DMS153 (cell line): ENCODE measurements around the gene AKAP13.
"Not testable (repeated sequence)": the region's sequence is repeated elsewhere in the genome, so short reads cannot be mapped to it uniquely, and the experiment has no call there.

Experiments used
- DNase-seq: peaks from one replicate; lab custom pipeline; 2025; lab: John Stamatoyannopoulos, UW

The AKAP13 gene, protein sequence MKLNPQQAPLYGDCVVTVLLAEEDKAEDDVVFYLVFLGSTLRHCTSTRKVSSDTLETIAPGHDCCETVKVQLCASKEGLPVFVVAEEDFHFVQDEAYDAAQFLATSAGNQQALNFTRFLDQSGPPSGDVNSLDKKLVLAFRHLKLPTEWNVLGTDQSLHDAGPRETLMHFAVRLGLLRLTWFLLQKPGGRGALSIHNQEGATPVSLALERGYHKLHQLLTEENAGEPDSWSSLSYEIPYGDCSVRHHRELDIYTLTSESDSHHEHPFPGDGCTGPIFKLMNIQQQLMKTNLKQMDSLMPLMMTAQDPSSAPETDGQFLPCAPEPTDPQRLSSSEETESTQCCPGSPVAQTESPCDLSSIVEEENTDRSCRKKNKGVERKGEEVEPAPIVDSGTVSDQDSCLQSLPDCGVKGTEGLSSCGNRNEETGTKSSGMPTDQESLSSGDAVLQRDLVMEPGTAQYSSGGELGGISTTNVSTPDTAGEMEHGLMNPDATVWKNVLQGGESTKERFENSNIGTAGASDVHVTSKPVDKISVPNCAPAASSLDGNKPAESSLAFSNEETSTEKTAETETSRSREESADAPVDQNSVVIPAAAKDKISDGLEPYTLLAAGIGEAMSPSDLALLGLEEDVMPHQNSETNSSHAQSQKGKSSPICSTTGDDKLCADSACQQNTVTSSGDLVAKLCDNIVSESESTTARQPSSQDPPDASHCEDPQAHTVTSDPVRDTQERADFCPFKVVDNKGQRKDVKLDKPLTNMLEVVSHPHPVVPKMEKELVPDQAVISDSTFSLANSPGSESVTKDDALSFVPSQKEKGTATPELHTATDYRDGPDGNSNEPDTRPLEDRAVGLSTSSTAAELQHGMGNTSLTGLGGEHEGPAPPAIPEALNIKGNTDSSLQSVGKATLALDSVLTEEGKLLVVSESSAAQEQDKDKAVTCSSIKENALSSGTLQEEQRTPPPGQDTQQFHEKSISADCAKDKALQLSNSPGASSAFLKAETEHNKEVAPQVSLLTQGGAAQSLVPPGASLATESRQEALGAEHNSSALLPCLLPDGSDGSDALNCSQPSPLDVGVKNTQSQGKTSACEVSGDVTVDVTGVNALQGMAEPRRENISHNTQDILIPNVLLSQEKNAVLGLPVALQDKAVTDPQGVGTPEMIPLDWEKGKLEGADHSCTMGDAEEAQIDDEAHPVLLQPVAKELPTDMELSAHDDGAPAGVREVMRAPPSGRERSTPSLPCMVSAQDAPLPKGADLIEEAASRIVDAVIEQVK (N-terminal part only)

DNA sequence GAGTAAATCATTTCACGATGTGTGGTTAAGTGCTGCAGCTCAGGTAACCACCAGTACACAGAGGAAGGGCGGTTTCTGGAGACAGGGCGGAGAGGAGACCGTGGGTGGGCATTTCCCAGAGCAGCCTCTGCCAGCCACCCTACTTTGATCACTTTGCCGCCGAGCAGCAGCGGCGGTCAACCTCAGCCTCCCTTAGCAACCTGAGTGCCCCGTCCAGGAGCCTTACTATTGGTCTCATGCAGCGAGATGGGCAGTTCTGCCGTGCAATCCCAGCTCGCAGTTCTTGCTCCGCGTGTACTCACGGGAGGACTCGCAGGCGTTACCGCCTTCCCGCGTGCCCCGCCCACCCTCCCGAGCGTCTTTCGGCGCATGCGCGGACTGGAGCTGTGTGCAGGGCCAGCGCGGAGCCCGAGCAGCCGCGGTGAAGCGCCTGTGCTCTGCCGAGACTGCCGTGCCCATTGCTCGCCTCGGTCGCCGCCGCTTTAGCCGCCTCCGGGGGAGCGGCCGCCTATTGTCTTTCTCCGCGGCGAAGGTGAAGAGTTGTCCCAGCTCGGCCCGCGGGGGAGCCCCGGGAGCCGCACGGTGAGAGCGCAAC lies at the start of gene AKAP13:
Gene AKAP13 (plus strand): TSS at position 387 of the 595 bp plus-strand sequence. CDS start 105,118 bp downstream, outside the sequence.
- DNase-seq = peak; percentile 91

DNA sequence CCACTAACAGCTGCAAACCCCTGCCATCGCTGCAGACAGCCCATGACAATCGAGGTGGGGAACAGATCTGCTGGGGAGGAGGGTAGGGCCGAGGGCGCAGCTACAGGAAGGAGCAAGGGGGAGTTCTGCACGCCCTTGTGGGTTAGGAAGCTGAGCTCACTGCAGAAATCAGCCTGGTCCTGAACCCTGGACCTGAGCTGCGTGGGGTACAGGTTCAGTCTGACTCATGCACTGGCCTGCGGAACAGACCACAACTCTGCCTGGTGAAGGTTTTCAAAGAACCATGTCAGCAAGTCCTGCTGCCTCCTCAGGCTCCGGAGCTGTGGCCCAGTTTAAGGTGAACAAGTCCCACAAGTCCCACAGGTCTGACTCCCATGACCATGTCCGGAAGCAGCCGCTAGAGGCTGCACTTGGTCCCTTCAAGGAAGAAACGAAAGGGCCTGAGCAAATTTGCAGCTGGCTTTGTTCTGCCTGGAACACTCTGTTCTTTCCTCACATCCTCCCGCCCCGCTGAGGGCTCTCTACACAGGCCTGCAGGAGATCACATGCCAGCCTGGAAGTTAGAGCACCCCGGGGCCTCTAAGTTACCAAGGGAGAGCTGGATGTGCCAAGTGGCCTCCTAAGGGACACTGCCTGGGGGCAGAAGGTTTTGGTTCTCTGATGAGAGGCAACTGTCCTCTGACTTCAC lies 49.4 kb upstream of the AKAP13 start:
- peak; percentile 62 for DNase-seq

DNA sequence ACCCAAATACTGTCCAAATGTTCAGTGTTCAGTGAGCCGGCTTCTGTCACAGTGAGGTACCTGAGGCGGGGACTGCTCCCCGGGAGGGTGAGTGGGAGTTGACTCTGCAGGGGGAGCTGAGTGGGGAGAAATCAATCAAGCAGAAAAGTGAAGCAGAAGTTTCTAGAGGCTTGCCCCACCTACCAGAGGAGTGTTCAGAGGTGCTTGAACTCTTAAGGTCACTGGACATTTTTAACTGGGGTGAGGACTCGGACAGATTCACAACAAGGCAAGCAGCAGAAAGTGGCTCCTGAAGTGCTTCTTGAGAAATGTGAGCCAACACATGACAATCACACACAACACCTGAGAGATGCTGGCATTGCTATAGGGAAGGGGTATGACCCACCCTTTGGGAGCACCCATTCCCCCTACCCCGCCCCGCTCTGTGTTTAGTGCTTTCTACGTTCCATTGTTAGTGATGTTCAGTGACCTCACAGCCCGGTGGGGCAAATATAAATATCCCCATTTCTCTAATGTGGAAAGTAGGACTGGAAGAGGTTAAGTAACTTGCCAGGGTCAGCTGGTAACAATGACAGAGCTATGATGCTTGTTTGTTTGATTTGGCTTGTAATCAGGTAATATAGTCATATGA lies 48.6 kb upstream of the AKAP13 start:
- no peak for DNase-seq

DNA sequence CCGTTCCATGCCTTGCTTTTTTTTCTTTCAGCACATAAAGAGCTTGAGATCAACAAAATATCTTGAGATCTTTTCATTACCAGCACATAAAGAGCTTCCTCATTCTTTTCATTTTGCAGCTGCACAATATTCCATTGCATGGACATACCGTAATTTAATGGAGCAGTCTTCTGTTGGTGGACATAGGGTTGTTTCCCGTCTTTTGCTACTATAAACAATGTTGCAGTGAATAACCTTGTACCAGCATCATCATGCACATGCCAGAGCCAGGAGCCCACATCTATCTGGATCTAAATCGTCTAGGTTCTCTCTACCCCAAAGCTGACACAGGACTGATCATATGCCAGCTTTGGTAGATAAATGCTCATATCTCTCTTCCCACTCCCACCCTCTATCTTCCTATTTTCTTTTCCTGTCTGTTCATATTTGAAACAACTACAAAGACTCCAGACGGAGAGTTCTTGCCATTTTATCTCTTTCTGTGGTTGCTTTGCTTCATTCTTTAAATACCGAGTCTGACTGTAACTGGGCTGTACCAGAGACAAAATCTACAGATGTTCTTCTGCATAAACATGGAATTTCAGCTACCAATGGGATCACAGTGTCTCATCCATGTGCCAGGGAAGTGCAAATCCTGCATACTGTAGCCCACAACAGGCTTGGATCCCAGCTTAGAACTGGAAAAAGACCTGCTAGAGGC lies 47.1 kb upstream of the AKAP13 start:
- DNase-seq = no peak

DNA sequence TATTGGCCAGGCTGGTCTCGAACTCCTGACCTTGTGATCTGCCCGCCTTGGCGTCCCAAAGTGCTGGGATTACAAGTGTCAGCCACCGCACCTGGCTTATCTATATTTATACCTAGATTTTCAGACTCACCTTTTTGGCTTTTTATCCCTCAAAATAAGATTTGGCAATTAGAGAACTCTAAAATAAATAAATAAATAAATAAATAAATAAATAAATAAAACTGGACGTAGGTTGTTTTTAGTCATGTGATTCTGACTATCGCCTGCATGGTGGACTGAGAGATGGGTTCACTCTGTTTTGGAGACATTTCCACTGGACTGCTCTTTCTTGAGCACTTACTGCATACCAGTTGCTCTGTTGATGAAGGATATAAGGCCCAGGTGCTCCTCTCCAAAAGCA lies 46.2 kb upstream of the AKAP13 start:
- DNase-seq = no peak

DNA sequence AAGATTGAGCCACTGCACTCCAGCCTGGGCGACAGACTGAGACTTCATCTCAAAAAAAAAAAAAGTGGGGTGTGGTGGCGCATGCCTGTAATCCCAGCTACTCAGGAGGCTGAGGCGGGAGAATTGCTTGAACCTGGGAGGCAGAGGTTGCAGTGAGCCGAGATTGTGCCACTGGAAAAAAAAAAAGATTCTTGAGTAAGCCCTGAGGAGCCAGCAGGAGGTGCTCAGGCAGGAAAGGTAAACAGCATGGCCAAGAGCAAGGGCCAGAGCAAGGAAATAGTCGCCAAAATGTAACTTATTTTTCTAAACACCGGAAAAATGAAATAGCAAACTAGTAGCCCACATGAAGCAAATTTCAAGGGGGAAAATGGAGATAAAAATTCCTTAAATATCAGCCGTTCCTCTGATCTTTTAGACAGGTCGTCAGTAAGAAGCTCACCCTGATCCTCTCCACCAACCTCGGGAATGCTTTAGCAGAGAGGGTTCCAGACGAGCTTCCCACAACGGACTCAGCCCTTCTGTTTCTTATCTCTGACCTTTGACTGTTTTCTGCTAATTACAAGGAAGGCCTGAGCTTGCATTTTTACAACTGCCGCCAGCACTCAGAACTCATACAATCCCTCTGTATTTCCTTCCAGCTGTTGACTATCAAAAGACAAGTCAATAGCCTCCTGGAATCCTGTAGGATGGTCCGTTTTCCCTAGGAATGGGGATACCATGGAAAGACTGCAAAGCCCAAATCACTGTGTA lies 45.0 kb upstream of the AKAP13 start:
- DNase-seq = no peak

DNA sequence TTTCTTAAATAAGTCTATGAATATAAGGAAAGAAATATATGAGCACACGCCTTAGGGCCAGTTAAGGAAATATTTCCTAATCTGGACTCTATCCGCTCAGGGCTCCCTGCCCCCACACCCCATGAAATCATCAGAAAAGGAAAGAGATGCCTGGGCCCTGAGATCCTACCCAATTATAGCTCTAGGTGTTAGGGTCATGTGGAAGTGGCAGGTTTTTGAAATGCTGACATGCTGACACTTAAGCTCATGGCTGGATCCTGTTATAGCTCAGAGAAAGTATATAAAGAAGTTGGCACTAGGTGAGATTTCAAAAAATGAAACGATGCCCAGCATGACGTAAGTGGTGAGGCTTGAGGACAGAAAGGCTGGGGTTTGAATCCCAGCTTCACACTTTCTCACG lies 43.5 kb upstream of the AKAP13 start:
- no peak for DNase-seq

DNA sequence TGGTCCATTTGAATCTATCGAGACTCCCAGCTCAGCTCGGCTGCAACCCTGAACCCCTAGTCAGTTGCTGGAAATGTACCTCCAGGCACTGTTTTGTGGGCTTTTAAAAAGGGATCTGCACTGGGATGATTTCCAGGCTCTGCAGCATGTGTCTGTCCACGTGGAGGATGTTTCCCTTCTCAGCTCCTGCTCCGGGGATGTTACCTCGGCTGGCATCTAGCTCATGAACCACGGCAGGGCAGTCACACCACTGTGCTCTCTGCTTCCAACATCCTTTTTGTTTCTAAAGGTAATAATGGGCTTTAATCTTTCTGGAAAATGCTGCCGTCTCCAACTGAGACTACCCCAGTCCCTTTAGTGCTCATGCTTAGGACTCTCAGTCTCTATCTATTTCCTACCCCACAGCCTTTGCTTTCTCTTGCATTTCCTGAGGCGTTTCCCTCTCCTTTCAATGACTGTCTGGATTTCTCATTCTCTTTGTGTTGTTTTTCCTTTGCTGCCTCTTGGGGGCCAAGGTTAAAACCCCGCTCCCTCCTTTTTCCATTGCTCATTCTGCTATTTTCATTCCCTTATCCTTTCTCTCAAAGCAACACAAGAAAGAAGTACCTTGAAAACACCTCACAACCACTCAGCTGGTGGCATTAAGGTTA lies 42.9 kb upstream of the AKAP13 start:
- DNase-seq = no peak

DNA sequence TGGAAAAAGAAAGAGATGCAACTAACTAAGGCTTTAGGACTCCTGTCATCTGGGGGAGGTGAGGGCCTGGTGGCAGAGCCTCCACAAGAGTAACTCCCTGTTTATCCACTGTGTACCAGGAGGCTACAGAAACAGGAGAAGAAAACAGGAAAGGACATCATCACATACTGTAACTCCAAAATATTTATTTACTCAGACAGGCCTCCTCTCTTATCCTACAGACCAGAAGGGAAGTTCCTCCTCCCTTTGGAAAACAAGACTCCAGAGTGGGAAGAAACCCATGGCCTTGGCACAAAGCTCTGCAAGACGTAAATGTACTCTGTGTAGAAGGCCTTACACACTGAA lies 40.1 kb upstream of the AKAP13 start:
- DNase-seq = no peak

DNA sequence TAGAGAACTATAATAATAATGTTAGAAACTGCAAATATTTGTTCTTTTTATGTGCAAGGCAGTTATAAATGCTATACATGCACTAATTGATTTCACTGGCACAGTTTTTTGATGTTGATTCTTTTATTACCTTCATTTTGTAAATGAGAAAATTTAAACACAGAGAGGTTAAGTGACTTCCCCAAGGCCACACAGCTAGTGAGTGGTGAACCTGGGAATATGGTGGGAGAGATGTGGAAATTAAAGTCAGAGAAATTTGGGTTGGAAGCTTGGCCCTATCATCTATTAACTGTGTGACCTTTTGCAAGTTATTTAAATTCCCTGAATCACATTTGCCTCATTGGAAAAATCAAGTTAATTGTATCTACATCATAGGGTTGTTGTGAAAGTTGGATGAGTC lies 39.6 kb upstream of the AKAP13 start:
- DNase-seq = no peak

DNA sequence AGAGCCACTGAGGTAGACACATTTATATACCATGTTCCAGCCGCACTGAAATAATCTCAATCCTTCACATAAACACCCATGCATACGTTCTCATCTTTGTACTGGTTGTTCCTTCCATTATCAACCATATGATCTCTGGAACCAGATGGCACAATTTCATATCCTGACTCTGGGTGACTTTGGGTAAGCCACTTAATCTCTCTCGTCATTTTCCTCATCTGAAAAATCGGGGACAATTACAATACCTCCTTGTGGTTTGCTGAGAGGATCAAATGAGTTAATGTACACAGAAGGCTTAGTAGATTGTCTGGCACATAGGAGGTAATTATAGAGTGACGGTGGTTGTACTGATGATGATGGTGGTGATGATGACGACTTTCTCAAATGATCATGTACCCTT lies 38.2 kb upstream of the AKAP13 start:
- DNase-seq = not testable (repeated sequence)

DNA sequence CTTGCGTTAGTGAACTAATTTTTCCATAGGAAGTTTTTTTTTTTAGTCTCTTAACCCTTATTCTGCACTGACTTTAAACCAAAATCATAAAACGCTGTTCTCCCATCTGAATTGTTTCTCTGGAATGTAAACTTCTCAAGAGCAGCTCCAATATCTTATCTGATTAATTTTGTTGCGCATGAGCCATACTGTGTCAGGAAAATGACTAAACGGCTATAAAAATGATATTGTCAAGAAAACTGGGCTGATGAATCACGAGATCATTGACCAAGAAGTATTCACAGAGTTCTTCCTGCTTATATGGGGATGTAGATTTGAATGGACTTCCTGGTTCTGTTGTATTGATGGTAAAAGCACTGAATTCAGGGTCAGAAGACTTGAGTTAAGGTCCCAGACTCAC lies 37.0 kb upstream of the AKAP13 start:
- not testable (repeated sequence) for DNase-seq

DNA sequence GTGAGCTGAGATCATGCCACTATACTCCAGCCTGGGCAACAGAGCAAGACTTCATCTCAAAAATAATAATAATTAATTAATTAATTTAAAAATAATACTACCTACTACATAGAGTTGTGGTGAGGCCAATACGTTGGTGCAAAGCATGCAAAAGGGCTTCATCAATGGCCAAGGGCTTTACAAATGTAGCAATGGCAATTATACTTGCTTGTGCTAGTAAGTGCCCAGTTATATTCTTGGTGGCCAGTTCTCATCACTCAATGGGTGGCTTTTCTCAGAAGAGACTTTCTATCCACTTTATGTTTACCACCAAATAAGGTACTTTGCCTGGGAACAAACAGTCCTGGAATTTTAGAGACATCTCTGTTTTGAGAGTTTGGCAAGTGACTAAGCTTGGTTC lies 36.2 kb upstream of the AKAP13 start:
- DNase-seq = not testable (repeated sequence)

DNA sequence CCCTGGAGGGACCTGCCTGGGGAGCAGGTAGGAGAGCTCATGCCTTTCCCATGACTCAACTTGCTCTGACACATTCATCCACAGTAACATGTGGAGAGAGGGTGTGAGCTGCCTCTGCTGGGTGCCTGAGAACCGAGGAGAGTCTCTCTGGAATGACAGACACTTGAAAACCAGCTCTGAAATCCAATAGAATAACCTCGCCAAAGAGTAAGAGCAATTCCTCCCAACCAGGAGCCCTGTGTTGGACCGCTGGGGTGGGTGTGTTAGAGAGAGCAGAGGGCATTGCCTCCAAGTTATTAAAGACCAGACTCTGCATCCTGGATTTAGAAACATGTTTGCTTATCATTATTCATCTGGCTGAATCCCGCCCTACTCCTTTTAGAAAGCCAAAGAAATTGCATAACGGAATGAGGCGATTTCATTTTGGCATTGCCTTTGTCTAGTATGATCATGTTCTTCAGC lies 35.7 kb upstream of the AKAP13 start:
- DNase-seq = not testable (repeated sequence)

DNA sequence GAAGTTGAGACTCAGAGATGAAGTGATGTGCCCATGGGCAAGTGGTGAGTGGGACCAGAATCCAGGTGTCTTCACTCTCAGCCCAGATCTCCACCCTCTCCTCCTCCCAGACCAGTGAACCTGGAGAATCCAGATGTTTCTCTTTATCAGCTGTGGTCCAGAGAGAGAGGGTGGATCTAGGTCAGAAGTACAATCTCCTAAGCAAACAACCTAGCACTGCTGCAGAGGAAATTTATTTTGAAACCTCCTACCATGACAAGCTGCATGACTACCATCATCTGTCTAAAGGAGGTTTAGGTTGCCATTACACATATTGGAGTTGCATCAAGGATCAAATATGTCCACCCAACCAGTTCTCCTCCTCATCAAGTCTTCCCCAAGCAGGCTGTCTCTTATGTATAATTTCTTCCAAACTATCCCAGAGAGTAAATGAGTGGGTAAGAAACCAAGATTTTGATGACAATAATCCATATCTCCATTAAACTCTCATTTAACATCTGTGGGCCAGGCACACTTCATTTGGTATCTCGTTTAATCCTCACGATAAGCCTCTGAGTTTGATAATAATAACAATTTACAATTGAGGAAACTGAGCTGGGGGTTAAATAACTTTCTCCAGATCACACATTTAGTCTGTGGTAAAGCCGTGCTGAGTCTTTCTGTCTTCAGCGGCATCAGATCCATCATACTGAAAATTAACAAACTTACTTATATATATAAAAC lies 35.0 kb upstream of the AKAP13 start:
- not testable (repeated sequence) for DNase-seq

DNA sequence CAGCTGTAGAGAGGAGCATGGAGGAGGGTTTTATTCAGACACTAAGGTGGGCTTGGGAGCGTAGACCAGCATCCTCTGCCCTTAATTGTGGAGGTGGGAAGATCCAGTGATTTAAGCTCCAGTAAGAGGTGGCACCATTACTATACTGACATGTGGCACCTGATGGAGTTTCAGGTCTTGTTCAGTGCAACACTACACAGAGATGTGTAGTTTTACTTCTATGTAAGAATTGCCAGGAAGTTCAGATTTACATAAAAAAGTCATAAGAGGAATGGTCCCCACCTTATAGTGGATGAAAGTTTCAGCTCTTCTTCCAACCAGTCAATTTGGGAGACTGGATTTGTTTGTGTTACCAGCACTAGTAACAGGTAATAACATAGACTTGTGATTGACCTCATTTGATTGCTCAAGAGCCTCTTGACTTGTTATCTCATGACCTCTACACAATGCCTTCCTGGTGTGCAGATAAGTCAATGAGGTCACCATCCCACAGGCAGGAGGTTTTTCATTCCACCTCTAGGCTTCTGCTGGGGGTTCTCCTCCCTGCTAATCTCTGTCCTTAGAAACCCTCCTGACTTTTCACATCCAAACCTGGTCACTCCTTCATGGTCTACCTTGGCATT lies 33.8 kb upstream of the AKAP13 start:
- peak; percentile 62 for DNase-seq

DNA sequence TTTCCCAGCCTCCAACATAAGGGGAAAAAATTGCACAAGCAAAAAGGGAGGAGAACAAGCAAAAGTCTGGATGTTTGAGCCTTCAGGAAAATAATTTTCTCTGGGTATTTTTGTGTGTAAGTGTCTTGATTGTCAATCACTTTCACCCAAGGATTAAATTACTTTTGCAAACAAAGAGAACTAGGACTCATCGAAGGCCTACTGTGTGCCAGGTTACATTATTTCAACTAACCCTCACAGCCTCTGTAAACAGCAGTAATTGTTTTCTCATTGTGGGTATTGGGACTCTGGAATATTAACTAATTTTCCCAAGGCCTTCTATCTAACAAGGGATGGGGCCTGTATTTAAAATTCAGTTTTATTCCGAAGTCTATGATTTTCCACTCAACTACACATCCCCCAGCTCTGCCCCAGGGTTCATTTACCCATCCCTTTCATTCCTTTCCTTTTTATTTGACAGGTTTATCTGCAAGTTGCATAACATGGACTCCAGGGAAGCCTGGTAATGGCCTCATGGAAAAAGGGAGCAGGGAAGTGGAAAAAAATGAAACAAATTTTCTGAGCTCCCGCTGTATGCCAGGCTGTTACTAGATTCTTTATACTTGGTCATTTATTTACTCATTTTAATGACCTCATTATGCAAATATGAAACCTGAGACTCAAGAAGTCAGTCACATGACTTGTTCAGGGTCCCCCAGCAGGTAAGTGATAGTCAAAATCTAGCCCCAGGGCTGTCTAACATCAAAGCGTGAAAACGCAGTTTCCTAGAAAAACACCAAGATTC lies 32.9 kb upstream of the AKAP13 start:
- not testable (repeated sequence) for DNase-seq
